ENCODE results near the gene BID.
A peak's percentile ranks its signal among the peaks of the same experiment; 100 is the strongest.

The BID gene

DNA sequence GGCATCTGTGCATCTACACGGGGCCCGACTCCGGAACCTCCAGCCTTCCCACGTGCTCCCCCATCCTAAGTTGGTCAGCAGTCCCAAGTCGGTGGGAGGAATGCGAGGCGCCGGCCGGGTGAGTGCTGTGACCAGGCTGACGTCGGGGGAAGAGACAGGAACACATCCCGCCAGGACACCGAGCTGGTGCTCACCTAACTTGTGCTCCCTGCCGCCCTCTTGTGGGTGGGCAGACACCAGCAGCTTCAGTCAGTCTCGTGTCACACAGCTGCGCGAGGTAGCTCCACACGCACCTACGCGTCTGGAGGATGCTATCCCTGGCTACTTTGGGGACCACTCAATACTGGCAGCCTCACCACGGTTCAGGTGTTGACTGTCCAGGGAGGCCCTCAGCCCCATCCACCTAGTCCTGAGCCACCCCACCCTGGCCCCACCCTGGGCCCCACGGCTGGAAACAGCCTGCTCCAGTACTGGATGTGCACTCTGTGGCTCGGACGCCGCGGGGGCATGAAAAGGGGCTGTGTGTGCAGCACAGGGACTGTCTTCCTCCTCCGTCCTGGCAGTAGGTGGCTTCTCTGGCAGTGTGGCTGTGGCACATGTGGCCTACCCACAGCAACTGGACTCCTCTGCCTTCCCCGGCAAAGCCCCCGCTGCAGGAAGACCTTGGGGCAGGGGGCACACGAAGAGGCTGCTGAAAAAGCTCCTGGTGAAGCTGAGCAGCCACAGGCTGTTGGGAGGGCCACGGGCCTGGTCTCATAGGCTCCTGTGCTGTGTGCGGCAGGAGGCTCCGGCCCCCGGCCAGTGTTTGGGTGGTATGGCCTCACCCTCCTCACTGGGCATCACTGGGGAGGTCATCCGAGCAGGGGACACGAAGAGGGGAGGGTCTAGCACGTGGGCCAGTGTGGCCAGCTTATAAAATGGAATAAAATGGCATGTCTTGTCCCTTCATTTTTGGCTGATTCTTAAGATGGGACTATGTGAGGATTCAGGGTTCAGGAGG is 11.2 kb upstream of the BID start:
- peak in 3 of 10 donors; percentile 37 to 89 (median 54) for DNase-seq
- intact Hi-C loops (cut with DNase I) = no loop called here

DNA sequence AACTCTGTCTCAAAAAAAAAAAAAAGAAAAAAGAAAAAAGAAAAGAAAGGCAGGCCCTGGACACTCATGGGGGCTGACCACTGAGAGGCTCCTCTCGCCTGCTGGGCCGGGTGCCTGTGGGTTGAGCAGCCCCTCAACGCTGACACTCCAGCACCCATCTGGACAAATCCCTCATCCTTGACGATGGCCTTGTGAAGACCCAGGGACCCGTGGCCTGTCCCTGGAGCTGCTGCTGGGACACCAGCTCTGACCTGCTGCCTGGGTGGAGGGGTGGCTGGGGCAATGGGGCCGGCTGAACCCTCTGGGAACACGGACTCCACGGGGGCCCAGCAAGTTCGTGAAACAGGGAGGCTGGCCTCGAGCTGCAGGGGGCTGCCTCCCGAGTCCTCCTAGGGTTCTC is 10.5 kb upstream of the BID start:
- DNase-seq = peak in 2 of 10 donors; percentile 28 to 81
- intact Hi-C loops (cut with DNase I) = no loop called here

DNA sequence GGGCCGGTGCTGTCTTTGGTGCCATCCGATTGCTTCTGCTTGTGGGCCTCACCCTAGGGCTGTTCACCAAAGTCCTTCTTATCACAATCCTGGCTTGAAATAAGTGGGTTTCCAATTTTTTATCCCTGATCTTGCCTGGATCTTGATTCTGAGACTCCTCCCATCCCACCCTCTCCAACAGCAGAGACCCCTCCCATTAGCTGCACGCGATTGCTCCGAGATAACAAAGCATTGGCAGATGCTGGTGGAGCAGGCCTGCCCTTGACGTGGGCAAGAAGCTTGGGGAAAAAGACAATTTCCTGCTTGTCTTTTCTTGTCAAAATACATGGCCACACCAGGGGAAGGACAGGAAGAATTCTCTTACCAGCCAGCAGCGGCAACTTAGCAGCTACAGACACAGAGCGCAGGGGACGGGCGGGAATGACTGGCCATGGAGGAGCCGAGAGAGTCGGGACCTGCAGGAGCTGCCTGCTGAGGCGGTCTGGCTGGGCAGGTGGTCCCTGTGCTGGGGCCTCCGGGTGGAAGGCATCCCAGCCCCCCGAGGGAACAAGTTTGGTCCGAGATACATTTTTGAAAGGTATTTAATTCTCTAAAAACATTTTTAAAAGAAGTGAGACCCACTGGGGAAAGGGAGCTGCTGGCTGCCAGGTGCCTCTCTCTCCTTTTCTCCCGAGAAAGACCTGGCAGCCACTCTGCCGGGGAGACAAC is 9.7 kb upstream of the BID start:
- intact Hi-C loops (cut with DNase I) = no loop called here
- DNase-seq = peak in 1 of 10 donors; percentile 26

DNA sequence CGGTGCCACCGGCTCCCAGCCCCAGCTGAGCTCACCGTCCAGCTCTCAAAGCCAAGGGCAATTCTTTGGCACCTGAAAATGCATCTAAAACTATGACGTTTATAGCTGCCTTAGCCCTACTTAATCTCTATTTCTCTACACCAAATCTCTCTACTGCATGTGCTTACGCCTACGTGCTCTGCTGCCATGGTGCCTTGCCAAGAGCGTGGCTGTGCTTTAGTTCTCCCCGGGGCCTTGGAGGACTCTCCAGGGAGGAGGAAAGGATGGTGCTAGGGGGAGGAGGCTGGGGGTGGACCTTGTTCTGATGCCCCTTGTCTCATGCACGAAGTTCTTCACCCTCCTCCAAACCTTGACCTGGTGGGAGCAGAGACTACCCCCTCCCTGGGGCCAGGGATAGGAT is 9.0 kb upstream of the BID start:
- intact Hi-C loops (cut with DNase I) = no loop called here
- DNase-seq = peak in 4 of 10 donors; percentile 45 to 89 (median 64)

DNA sequence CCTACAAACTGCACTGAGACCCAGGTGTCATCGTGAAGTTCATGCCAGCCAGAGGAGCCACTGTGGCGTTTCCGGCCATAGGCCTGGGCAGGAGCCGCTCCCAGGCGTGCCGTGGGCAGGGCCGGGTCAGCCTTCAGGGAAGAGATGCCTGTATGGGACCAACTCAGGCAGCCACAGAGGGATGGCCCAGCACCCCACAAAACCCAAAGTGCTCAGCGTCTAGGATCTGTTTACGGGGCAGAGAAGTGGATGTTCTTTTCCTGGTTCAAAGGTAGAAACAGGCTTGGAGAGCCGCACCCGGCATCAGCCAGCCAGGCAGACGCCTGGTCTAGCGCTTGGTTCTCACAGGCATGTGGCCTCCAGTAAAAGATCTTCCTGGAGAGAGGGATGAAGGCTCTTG is 8.4 kb upstream of the BID start:
- intact Hi-C loops (cut with DNase I) = no loop called here
- peak in 2 of 10 donors; percentile 22 to 69 for DNase-seq

DNA sequence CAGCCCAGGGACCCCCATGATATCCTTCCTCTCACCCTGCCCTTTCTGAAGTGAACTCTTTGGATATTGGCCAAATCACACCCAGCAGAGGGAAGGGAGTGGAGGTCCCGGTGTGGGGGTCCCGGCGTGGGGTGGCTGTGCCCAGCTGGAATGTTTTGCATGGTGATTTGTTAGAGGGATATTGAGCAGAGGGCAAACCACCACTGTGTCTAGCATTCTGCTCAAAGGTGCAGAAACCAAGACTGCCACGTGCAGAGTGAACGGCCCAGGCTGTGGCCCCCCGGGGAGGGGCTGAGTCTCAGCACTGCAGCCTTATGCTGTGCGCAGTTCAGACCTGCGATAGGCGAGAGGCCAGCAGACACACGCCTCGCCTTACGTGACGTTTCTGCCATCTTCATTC is 7.9 kb upstream of the BID start:
- DNase-seq = peak in 1 of 10 donors; percentile 4
- intact Hi-C loops (cut with DNase I) = no loop called here

DNA sequence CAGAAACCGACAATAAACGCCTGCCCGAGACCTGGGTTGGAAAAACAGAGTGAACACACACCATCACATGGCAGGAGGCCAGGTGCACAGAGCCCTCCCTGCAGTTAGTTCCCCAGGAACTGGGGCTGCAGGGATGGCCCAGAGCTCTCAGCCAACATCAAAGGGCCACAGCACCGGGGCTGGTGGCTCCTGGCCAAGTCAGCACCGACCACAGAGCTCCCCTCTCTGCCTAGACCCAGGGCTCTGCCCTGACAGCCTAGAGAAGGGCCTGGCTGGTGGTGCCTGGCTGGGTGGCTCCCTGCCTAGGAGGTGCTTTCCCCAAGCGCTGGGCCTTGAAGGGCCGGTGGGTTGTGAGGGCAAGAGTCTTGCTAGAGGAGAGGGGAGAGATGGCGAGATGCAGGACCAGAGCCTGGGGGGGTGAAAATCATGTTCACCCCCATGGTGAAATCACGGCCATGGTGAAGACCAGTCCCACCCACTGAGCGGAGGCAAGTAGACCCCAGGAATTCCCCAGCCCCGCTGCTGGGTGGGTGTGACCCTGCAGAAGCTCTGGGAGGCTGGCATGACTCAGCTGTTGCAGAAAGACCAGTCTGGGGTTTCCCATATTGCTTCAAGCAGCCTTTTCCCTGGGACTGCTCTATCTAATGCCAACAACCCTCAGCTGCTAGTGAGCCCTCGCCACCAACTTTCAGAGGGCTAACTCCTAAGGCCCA is 7.2 kb upstream of the BID start:
- intact Hi-C loops (cut with DNase I) = no loop called here

DNA sequence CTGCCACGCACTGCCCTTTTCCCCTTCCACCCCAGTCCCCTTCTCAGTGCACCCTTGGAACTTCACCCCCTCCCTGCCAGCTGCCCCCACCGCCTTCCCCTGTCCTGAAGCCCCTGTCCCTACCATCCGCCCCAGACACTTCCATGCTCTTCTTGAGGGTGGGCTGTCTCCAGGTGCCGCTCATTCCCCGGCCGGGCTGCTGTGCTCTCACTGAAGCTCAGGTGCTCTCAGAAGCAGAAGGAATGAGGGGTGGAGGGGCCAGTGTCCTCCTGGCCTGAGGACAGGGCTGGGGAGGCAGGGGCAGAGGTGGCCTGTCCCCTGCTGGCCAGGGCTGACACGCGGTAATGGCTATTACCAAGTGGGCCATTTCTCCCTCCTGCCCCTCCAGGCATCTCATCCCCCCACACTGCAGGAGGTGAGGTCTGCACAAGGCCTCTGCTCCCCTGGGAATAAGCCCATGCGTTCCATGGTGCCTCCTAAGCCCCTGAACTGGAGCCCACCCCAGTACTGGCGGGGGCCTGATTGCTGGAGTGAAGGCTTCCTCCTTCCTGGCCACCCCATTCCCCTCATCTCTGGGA is 6.6 kb upstream of the BID start:
- DNase-seq = peak in 1 of 10 donors; percentile 20
- intact Hi-C loops (cut with DNase I) = no loop called here

More for the DNA sequence above, 7.2 kb upstream of the BID start:
- DNase-seq = peak in 1 of 10 donors; percentile 18

DNA sequence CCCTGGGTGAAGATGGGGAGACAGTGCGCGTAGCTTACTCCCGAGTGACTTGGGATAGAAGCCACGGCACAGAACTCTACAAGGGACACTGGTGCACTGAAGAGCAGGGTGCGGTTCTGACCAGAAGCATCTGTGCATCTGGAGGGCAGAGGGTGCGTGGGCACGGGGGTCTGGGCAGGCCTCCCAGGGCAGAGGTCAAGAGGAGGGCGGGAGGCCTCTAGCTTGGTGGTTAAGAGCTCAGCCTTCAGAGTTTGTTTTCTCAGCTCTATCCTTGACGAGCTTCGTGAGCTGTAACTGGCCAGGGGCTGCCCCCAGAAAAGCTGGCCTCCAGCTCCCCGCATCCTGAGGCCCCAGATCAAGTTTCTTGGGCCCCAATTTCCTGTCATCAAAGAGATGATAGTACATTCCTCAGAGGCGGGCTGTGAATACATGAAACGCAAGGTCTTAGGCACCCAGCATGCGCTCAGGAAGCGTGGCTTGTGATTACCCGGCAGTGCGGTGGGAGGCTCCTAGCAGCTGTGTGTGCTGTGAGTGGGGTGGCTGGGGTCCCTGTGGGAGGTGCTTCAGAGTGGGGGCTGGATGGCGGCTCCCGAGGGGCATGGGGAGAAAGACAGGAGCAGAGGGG is 6.0 kb upstream of the BID start:
- peak in 1 of 10 donors; percentile 20 for DNase-seq
- intact Hi-C loops (cut with DNase I) = no loop called here

DNA sequence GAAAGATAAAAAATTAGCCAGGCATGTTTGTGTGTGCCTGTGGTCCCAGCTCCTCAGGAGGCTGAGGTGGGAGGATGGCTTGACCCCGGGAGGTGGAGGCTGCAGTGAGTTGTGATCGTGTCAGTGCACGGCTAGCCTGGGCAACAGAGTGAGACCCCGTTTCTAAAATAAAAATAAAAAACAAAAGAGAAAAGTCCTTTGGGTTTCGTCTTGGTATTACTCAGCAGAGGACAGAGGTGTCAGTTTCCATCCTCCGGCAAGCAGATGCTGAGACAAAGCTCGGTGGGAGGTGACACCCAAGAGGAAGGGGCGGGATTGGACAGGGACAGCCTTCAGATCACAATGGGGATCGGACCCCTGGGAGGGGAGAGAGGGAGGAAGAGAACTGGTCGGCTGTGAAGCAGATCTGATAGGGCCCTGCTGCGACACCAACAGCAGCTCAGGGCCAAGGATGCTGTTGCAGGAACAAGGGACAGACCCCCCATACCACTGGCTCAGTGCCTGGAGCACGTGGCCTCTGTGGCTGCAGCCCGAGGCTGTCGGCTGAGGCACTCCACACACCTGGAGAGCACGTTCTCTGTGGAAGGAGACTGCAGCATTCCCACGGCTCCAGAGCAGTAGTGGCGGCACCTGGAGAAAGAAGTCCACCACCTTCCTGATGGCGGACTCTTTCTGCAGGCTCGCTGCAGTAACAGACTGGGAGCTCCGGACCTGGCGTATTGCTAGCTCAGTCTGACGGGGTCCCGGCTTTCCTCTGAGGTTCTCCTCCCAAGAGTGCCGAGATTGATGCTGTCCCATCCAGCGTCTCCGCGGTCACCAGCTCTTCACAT is 5.2 kb upstream of the BID start:
- DNase-seq = peak in 2 of 10 donors; percentile 12 to 51
- intact Hi-C loops (cut with DNase I) = no loop called here

DNA sequence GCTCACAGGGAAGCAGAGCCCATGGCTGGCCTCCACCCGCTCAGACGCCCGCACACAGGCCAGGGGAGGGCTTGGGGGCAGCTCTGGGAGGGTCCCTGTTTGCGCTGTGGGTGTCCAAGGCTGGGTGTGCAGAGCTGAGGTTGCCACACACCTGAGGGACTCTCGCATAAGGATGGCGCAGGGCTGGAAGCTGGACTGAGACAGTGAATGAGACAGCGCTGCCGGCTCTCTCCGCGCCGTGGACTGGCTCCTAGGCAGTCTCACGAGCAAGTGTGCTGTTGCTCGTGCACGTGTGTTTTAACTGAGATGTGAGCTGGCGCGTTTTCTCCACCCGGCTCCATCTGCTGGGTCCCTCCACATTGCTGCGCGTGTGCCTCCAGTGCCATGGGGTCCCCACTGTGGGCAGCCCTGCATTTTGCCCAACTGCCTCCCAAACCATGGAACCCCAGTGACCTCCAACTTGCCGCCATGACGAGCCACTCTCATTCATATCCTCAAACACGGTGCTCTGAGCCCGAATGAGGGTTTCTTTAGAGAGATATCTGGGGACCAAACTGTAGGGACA is 4.2 kb upstream of the BID start:
- peak in 2 of 10 donors; percentile 10 to 73 for DNase-seq
- intact Hi-C loops (cut with DNase I) = no loop called here

DNA sequence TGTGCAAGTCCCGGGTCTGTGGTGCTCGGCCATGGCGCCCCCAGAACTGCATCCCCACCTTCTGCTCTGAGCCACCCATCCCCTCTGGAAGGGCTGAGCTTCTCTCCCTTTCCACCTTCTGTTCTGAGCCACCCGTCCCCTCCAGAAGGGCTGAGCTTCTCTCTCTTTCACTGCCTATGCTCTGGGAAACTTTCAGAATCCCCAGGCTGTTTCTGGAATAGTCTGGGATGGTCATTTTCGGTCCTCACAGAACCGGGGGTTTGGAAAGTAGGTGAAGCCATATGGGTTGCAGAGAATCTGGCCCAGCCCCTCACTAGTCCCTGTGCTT is 3.4 kb upstream of the BID start:
- intact Hi-C loops (cut with DNase I) = no loop called here
- no peak for DNase-seq

DNA sequence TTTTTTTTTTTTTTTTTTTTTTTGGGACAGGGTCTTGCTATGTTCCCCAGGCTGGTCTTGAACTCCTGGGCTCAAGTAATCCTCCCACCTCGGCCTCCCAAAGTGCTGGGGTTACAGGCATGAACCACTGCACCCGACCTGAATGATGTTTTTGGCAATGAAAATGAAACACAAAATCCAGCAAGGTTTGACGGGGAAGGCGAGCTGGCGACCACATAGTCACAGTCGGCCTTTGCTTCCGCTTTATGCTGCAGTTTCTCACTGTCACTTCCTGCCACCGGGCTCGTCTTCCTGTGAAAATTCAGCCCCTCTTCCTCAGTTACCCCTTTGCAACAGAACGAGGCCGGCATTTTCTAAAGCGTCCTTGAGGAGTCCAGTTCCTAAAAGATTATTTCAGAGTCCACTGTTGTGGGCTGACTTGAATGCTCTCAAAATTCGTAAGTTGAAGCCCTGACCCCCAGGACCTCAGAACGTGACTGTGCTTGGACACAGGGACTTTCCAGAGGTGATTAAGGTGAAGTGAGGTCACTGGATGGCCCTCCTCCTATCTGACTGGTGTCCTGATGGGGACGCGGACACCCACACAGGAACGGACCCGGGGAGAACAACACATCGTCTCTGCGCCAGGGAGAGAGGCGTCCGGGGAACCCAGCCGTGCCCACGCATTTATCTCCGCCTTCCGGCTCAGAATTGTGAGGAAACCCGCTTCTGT is 2.9 kb upstream of the BID start:
- no peak for DNase-seq
- intact Hi-C loops (cut with DNase I) = no loop called here

DNA sequence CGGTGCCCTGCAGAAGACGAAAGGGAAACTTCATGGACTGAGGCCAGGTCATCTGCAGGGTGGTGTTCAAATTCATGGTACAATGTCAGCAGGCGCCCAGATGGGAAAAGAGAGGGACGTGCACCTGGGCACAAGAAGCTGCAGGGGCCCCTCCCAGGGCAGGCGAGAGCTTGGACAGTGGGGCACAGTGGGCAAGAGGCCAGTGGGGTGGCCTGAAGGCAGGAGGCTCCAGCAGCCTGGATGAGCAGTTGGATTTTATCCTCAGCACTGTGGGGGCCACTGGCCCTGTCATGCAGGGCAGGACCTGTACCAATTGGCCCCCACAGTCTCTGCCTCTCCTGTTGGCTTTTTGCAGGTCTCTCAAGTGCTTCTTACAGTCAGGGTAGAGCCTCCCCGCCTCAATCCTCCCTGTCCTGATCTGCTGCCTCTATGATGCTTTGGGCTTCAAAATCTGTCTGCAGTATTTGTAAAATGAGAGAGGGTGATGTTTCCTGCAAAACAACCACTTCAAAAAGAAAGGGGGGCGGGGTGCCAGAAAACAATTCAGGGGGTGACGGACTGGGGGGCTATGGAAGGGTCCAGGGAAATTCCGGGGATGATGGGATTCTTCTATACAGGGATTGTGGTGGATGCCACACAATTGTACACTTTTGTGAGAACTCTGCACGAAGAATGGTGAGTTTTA is 1.7 kb upstream of the BID start:
- intact Hi-C loops (cut with DNase I) = no loop called here
- no peak for DNase-seq

DNA sequence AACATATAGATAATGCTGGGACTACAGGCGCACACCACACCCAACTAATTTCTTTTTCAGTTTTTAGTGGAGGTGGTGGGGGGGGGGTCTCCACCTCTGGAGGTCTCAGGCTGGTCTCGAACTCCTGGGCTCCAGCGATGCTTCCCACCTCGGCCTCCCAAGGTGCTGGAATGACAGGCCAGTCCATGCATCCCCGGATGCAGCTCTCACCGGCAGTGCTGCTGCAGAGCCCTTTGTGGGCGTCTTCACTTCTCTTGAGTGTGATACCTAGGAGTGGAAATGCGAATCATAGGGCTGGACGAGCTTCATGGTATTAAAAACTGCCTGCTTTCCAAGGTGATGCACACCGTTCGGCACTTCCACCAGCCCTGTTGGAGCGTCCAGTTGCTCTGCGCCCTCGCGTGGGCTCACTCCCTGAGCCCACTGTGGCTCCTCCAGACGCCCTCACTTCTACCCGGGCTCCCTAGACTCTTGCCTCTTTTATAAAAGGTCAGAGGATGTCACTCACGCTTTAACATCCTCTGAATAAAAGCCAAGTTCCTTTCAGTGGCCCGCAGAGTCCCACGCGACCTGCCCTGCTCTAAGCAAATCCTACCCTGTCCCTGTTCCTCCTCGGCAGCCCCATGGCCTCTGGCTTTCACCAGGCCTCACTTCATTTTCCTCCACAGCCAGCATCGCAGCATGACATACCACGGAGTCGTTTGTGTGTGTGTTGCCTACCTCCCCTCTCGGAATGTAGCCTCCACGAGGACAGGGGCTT is 837 bp upstream of the BID start:
- DNase-seq = no peak
- intact Hi-C loops (cut with DNase I) = no loop called here

DNA sequence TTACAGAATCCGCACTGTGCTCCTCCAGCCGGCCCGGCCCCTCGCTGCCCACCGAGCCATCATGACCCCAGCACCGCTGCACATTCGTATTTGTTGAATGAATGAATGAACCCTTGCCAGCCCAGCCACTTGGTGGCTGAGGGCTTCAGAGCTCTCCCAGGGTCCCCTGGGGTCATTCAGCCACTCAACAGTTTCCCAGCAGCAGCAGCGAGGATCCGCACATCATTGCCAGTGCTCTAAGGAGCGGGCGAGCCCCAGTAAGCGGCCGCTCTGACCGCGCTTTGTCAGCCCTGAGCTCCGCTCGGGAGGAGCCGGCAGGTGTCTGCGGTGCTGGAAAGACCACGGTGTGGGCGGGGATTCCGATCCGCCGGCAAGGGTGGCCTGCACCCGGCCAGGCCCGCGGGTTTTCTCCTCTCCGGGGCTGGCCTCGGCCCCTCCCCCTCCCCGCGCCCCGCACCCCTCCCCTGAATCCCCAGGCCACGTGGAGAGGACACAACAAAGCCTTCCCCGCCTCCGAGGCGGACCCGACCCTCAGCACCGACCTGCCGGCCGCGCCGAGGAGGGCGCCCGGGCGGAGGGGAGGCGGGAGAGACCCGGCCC is 563 bp downstream of the BID start:
- DNase-seq = peak in 5 of 10 donors; percentile 41 to 94 (median 83)
- intact Hi-C loops (cut with DNase I) = no loop called here
